ENCODE data around the gene CDK9.
"Not testable (repeated sequence)": the region's sequence is repeated elsewhere in the genome, so short reads cannot be mapped to it uniquely, and the experiment has no call there.

CDK9 gene

DNA sequence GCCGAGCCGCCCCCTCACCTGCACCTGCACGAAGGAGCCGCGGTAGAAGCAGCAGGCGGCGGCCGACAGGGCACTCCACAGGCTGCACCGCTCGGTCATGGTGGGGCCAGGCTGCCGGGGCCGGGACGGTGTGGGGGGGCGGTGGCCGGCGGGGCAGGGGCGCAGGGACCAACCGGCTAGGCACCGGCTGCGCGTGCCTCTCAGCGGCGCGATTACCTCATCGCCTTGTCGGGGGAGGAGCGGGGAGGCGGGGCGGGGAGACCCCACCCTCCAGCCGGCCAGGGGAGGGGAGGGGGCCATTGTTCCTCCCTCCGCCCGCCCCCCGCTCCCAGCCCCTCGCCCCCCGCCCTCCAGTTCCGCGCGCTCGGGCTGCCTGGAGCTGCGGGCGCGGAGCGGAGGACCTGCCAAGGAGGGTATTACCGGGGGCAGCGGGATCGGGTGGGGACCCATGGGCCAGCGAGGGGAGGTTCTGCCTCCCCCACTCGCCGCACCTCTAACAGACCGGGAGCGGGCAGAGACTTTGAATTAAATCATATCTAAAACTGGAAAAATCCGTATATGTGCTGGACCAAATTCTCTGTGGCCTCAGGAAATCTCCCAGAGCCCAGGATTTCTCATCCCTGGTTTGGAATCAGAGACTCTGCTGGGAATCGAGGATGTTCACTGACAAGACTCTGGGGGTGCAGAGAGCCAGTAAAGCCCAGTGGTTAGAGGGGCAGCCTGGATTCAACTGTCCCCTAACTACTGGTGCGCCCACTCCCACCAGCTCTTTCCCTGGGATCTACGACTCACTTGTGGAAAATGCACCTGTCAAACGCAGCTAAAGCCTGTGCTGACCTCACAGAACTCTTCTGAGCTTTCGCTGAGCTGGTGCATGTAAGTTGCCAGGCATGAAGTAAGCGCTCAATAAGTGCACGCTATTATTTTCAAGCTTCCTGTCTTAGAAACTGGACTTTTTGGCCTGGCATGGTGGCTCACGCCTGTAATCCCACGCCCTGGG is 30.5 kb upstream of the CDK9 start:
- Mint-ChIP-seq H3K27ac (no peak overlapping the region), H3K27me3 (no peaks in the 10 kb centered on the region), H3K4me3 (no peak overlapping the region), H3K36me3 (ENCODE audit: low read depth) (peaks cover 14% of the 10 kb centered on the region), H3K9me3 (no peaks in the 10 kb centered on the region), H3K4me1 (ENCODE audit: low read depth) (peaks cover 4% of the 10 kb centered on the region)

- H3K27me3 Mint-ChIP-seq: no peaks in the 10 kb centered on the region
- no peak overlapping the region for H3K4me3 Mint-ChIP-seq
- peaks cover 4% of the 10 kb centered on the region for H3K4me1 Mint-ChIP-seq (ENCODE audit: low read depth)
- no peaks in the 10 kb centered on the region for H3K9me3 Mint-ChIP-seq
- H3K36me3 Mint-ChIP-seq (ENCODE audit: low read depth): peaks cover 5% of the 10 kb centered on the region
- no peak overlapping the region for H3K27ac Mint-ChIP-seq
Measured at GRCh38 chr9:127756233-127756632, 29.6 kb upstream of the CDK9 start.

GRCh38 chr9:127756776-127757175 is 29.1 kb upstream of the CDK9 start:
- not testable (repeated sequence) for H3K9me3 Mint-ChIP-seq; H3K4me3 Mint-ChIP-seq; H3K4me1 Mint-ChIP-seq (ENCODE audit: low read depth); H3K36me3 Mint-ChIP-seq (ENCODE audit: low read depth); H3K27ac Mint-ChIP-seq; H3K27me3 Mint-ChIP-seq

GRCh38 chr9:127758843-127759242 is 27.0 kb upstream of the CDK9 start:
- no peak overlapping the region for H3K4me3 Mint-ChIP-seq
- H3K36me3 Mint-ChIP-seq (ENCODE audit: low read depth): peaks cover 9% of the 10 kb centered on the region

GRCh38 chr9:127761061-127761460 is 24.8 kb upstream of the CDK9 start:
- no peaks in the 10 kb centered on the region for H3K27me3 Mint-ChIP-seq
- H3K9me3 Mint-ChIP-seq: no peaks in the 10 kb centered on the region
- H3K4me3 Mint-ChIP-seq: no peak overlapping the region
- H3K4me1 Mint-ChIP-seq (ENCODE audit: low read depth): peaks cover 28% of the 10 kb centered on the region
- peaks cover 20% of the 10 kb centered on the region for H3K36me3 Mint-ChIP-seq (ENCODE audit: low read depth)
- H3K27ac Mint-ChIP-seq: peak overlapping the region; percentile 8

More at GRCh38 chr9:127758843-127759242, 27.0 kb upstream of the CDK9 start:
- H3K9me3 Mint-ChIP-seq: no peaks in the 10 kb centered on the region
- peaks cover 10% of the 10 kb centered on the region for H3K4me1 Mint-ChIP-seq (ENCODE audit: low read depth)
- H3K27ac Mint-ChIP-seq: peak overlapping the region; percentile 24
- no peaks in the 10 kb centered on the region for H3K27me3 Mint-ChIP-seq

- H3K36me3 Mint-ChIP-seq (ENCODE audit: low read depth): peaks cover 25% of the 10 kb centered on the region
- peak overlapping the region; percentile 5 for H3K27ac Mint-ChIP-seq
- peaks cover 33% of the 10 kb centered on the region for H3K4me1 Mint-ChIP-seq (ENCODE audit: low read depth)
- H3K9me3 Mint-ChIP-seq: no peaks in the 10 kb centered on the region
- H3K4me3 Mint-ChIP-seq: no peak overlapping the region
- H3K27me3 Mint-ChIP-seq: no peaks in the 10 kb centered on the region
Measured at GRCh38 chr9:127761491-127761956, 24.3 kb upstream of the CDK9 start.

GRCh38 chr9:127762111-127762676 is 23.6 kb upstream of the CDK9 start:
- H3K4me3 Mint-ChIP-seq: no peak overlapping the region
- peak overlapping the region; percentile 9 for H3K27ac Mint-ChIP-seq
- peaks cover 38% of the 10 kb centered on the region for H3K4me1 Mint-ChIP-seq (ENCODE audit: low read depth)
- H3K9me3 Mint-ChIP-seq: no peaks in the 10 kb centered on the region
- H3K27me3 Mint-ChIP-seq: no peaks in the 10 kb centered on the region
- peaks cover 31% of the 10 kb centered on the region for H3K36me3 Mint-ChIP-seq (ENCODE audit: low read depth)

DNA sequence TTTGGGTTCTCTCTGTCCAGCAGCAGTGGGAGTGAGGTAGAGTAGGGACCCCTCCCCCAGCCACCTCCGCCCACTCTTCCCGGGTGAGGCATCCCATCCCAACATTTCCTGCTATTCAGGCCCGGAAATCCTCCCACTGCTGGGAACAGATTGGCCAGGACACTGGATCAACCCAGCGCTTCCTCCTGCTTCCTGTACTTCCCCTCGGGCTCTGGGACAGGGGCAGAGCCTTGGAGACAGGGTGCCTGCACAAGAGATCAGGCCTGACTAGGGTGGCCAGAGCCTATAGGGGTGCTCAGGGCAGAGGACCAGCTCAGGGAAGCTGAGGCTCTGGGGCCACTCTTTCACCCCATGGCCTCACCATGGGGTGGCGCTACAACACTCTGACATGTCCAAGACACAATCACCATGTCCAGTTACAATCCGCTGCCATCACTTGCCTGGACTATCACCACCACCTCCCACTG is 21.9 kb upstream of the CDK9 start:
- Mint-ChIP-seq H3K27ac (peak overlapping the region; percentile 75), H3K4me1 (ENCODE audit: low read depth) (peaks cover 51% of the 10 kb centered on the region), H3K36me3 (ENCODE audit: low read depth) (peaks cover 34% of the 10 kb centered on the region), H3K9me3 (no peaks in the 10 kb centered on the region), H3K27me3 (no peaks in the 10 kb centered on the region), H3K4me3 (no peak overlapping the region)

DNA sequence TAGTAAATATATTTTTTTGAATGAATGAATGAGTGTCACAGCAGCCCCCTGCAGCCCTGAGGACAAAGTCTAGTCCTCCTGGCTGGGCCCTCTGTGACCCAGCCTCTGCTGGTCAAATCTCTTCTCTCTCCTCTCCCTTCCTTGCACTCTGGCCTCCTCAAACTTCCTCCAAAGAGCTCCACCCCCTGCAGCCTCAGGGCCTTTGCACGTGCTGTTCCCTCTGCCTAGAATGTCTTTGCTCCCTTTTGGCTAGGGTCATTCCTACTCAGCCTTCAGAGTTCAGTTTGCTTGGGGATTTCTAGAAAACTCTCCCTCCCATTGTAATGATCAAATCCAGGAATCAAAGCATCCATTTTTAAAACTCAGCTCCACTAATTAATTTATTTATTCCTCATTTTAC is 20.4 kb upstream of the CDK9 start:
- peak overlapping the region; percentile 81 for H3K27ac Mint-ChIP-seq
- H3K36me3 Mint-ChIP-seq (ENCODE audit: low read depth): peaks cover 36% of the 10 kb centered on the region
- no peaks in the 10 kb centered on the region for H3K9me3 Mint-ChIP-seq
- peaks cover 65% of the 10 kb centered on the region for H3K4me1 Mint-ChIP-seq (ENCODE audit: low read depth)
- no peaks in the 10 kb centered on the region for H3K27me3 Mint-ChIP-seq
- no peak overlapping the region for H3K4me3 Mint-ChIP-seq

DNA sequence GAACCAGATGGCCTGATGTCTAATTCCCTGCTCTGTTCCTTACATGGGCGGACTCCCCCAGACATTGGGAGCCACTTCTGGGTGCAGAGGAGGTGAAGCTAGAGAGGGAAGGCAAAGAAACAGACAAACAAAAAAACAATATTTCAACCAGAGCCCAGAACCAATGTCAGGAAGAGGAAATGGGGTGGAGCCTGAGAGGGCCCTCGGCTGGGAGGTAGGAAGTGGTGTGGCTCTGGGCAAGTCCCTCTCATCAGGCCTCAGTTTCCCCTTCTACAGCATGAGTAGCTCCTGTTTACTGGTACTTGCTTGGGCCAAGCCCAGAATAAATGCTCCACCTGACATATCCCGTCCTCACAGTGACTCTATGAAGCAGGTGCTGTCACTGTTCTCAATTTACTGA is 18.4 kb upstream of the CDK9 start:
- H3K27me3 Mint-ChIP-seq: no peaks in the 10 kb centered on the region
- H3K27ac Mint-ChIP-seq: peak overlapping the region; percentile 83
- H3K36me3 Mint-ChIP-seq (ENCODE audit: low read depth): peaks cover 36% of the 10 kb centered on the region
- H3K4me3 Mint-ChIP-seq: no peak overlapping the region
- H3K9me3 Mint-ChIP-seq: no peaks in the 10 kb centered on the region
- peaks cover 78% of the 10 kb centered on the region for H3K4me1 Mint-ChIP-seq (ENCODE audit: low read depth)

DNA sequence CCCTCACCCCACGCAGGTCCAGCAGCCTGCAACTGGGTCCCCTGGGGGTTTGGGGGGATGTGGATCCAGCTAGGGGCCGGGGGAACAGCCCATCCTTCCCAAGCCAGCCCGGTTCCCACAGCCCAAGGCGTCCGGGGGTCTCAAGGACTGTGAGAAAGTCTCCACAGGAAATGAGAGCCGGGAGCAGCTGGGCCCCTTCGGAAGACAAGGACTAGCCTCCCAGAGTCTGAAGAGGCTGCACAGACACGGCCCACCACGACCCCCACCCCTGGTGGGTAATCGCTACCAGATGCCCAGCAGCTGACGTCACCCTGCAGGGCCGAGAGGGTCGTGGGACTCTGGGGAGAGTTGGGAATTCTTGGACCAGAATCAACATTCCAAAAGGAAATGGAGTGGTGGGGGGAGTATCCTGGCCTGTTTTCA is 17.9 kb upstream of the CDK9 start:
- no peaks in the 10 kb centered on the region for H3K9me3 Mint-ChIP-seq
- peak overlapping the region; percentile 83 for H3K27ac Mint-ChIP-seq
- peaks cover 79% of the 10 kb centered on the region for H3K4me1 Mint-ChIP-seq (ENCODE audit: low read depth)
- H3K4me3 Mint-ChIP-seq: no peak overlapping the region
- peaks cover 36% of the 10 kb centered on the region for H3K36me3 Mint-ChIP-seq (ENCODE audit: low read depth)
- H3K27me3 Mint-ChIP-seq: no peaks in the 10 kb centered on the region

- Mint-ChIP-seq H3K4me3 (no peak overlapping the region), H3K4me1 (ENCODE audit: low read depth) (peaks cover 76% of the 10 kb centered on the region), H3K27ac (peak overlapping the region; percentile 56), H3K27me3 (no peaks in the 10 kb centered on the region), H3K9me3 (no peaks in the 10 kb centered on the region), H3K36me3 (ENCODE audit: low read depth) (peaks cover 32% of the 10 kb centered on the region)
Measured at GRCh38 chr9:127768698-127769097, 17.1 kb upstream of the CDK9 start.

- H3K4me1 Mint-ChIP-seq (ENCODE audit: low read depth): peaks cover 78% of the 10 kb centered on the region
- H3K9me3 Mint-ChIP-seq: no peaks in the 10 kb centered on the region
- H3K4me3 Mint-ChIP-seq: no peak overlapping the region
- peak overlapping the region; percentile 56 for H3K27ac Mint-ChIP-seq
- no peaks in the 10 kb centered on the region for H3K27me3 Mint-ChIP-seq
- H3K36me3 Mint-ChIP-seq (ENCODE audit: low read depth): peaks cover 35% of the 10 kb centered on the region
Measured at GRCh38 chr9:127769101-127769500, 16.7 kb upstream of the CDK9 start.

- Mint-ChIP-seq H3K27me3 (no peaks in the 10 kb centered on the region), H3K27ac (peak overlapping the region; percentile 81), H3K9me3 (no peaks in the 10 kb centered on the region), H3K4me3 (peak overlapping the region; percentile 84), H3K36me3 (ENCODE audit: low read depth) (peaks cover 37% of the 10 kb centered on the region), H3K4me1 (ENCODE audit: low read depth) (peaks cover 75% of the 10 kb centered on the region)
Measured at GRCh38 chr9:127769929-127770582, 15.8 kb upstream of the CDK9 start.

GRCh38 chr9:127770583-127770904 is 15.3 kb upstream of the CDK9 start:
- H3K9me3 Mint-ChIP-seq: no peaks in the 10 kb centered on the region
- no peaks in the 10 kb centered on the region for H3K27me3 Mint-ChIP-seq
- H3K4me3 Mint-ChIP-seq: peak overlapping the region; percentile 84
- H3K4me1 Mint-ChIP-seq (ENCODE audit: low read depth): peaks cover 70% of the 10 kb centered on the region
- H3K36me3 Mint-ChIP-seq (ENCODE audit: low read depth): peaks cover 32% of the 10 kb centered on the region
- H3K27ac Mint-ChIP-seq: peak overlapping the region; percentile 81

All from stimulated activated naive CD8-positive, alpha-beta T cell treated with anti-CD3 and anti-CD28 coated beads, Interleukin-15, Interleukin-2, amounts not matched to agents 100 ng/mL and 50 ng/mL, for 24 hours (primary cell).